Loucy (cell line): ENCODE measurements around the gene FGD6.

Experiments
- H2AFZ ChIP-seq: fragments of 200-600 bp; sonication (generic); 2 replicates; pipeline ENCODE4 v1.6.0; 2016; ENCODE audit warnings: antibody characterized with exemption, mild to moderate bottlenecking, low read length, moderate library complexity
- H3F3A ChIP-seq: fragments of 200-600 bp; 2 replicates; pipeline ENCODE4 v1.6.0; 2016; ENCODE audit warnings: antibody characterized with exemption, low read depth, mild to moderate bottlenecking
- H3K27me3 ChIP-seq: fragments of 200-600 bp; sonication (generic); 2 replicates; pipeline ENCODE4 v1.6.1; 2014; ENCODE audit warnings: low read length, mild to moderate bottlenecking; ENCODE audit not compliant: insufficient read depth, poor library complexity, severe bottlenecking
- H3K36me3 ChIP-seq: fragments of 200-600 bp; sonication (generic); 2 replicates; pipeline ENCODE4 v1.6.1; 2016; ENCODE audit warnings: low read length; ENCODE audit not compliant: insufficient read depth
- H3K4me1 ChIP-seq: fragments of 200-600 bp; sonication (generic); 2 replicates; pipeline ENCODE4 v1.5.1; 2014; ENCODE audit warnings: low read length, mild to moderate bottlenecking; ENCODE audit not compliant: insufficient read depth, poor library complexity, severe bottlenecking
- H3K4me2 ChIP-seq: fragments of 200-600 bp; sonication (generic); 2 replicates; pipeline ENCODE4 v1.6.0; 2014; ENCODE audit warnings: antibody characterized with exemption, low read length, low read depth, mild to moderate bottlenecking; ENCODE audit not compliant: poor library complexity, severe bottlenecking
- H3K4me3 ChIP-seq: fragments of 200-600 bp; sonication (generic); 2 replicates; pipeline ENCODE4 v1.5.1; 2014; ENCODE audit warnings: low read length, mild to moderate bottlenecking, mixed read lengths; ENCODE audit not compliant: poor library complexity, severe bottlenecking
- H3K79me2 ChIP-seq: fragments of 200-600 bp; sonication (generic); 2 replicates; pipeline ENCODE4 v1.6.1; 2014; ENCODE audit warnings: low read length; ENCODE audit not compliant: insufficient read depth
- H3K9ac ChIP-seq: fragments of 200-600 bp; sonication (generic); 2 replicates; pipeline ENCODE4 v1.6.0; 2014; ENCODE audit warnings: mild to moderate bottlenecking, low read depth, low read length, moderate library complexity; ENCODE audit not compliant: poor library complexity, severe bottlenecking
- H3K9me2 ChIP-seq: fragments of 200-600 bp; sonication (generic); replicated peaks from 2 replicates; pipeline ENCODE4 v1.6.1; 2016; ENCODE audit warnings: low read depth, low read length, mixed read lengths
- H3K9me3 ChIP-seq: fragments of 200-600 bp; sonication (generic); 2 replicates; pipeline ENCODE4 v1.6.1; 2014; ENCODE audit warnings: mild to moderate bottlenecking, antibody characterized with exemption, low read length, low read depth; ENCODE audit not compliant: insufficient read depth
- H4K20me1 ChIP-seq: fragments of 200-600 bp; sonication (generic); 2 replicates; pipeline ENCODE4 v1.6.0; 2014; ENCODE audit warnings: antibody characterized with exemption, low read length, mild to moderate bottlenecking; ENCODE audit not compliant: insufficient read depth, poor library complexity, severe bottlenecking
- EZH2phosphoT487 ChIP-seq: fragments of 200-600 bp; IDR thresholded peaks from 2 replicates; pipeline ENCODE4 v1.6.1; 2018; ENCODE audit warnings: antibody characterized with exemption, mild to moderate bottlenecking, moderate library complexity, borderline replicate concordance
- TF ChIP-seq, protein P1 (sequence below): fragments of 200-600 bp; sonication (generic); conservative IDR thresholded peaks from 2 replicates; pipeline ENCODE4 v1.5.1; 2014; ENCODE audit warnings: mild to moderate bottlenecking, antibody characterized with exemption, low read length

FGD6 gene

DNA sequence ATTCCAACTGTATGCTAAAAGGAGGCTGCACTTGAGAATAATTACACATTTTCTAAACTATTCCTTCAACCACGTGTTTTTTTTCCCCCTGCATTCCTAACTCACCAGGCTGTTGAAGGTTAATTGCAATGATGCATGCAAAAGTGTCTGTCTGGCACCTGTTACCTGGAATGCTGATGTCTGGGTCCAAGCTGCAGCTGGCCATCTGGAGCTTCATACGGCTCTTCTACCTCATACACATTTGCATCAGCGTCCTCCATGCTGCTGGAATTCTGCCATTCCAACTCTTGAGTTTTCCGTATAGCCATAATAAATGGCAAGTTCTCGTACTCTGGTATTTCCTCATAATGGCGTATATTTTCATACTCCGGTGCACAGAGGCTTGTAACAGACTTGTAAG is 8.6 kb downstream of the FGD6 start:
- H3K9ac ChIP-seq: no peak overlapping the region
- peaks cover 34% of the 10 kb centered on the region for H3K4me1 ChIP-seq
- H3K36me3 ChIP-seq: no peaks in the 10 kb centered on the region

DNA sequence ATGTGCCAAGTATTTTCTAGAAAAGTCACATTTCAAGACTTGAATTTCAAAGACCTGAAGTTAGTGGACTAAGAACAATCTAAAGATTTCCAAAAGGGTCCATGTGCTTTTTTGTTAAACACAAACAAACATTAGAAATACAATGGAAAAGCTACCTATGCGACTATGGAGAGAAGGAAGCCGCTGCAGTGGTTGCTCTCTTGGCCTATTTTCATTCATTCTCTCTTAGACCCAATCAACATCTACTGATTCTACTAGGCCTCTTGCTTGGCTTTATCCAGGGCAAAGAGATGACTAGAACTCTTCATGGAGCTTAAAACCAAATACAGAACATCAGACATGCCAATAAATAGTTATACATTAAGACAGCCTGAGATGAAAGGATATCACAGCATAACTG is 9.9 kb downstream of the FGD6 start:
- no peaks in the 10 kb centered on the region for H3F3A ChIP-seq
- H3K9me3 ChIP-seq: no peaks in the 10 kb centered on the region
- no peaks in the 10 kb centered on the region for H4K20me1 ChIP-seq
- peaks cover 43% of the 10 kb centered on the region for H3K4me1 ChIP-seq
- H2AFZ ChIP-seq: no peak overlapping the region
- H3K9me2 ChIP-seq: no peaks in the 10 kb centered on the region
- H3K36me3 ChIP-seq: no peaks in the 10 kb centered on the region
- H3K9ac ChIP-seq: no peak overlapping the region
- H3K4me3 ChIP-seq: no peak overlapping the region
- TF ChIP-seq, protein P1, sequence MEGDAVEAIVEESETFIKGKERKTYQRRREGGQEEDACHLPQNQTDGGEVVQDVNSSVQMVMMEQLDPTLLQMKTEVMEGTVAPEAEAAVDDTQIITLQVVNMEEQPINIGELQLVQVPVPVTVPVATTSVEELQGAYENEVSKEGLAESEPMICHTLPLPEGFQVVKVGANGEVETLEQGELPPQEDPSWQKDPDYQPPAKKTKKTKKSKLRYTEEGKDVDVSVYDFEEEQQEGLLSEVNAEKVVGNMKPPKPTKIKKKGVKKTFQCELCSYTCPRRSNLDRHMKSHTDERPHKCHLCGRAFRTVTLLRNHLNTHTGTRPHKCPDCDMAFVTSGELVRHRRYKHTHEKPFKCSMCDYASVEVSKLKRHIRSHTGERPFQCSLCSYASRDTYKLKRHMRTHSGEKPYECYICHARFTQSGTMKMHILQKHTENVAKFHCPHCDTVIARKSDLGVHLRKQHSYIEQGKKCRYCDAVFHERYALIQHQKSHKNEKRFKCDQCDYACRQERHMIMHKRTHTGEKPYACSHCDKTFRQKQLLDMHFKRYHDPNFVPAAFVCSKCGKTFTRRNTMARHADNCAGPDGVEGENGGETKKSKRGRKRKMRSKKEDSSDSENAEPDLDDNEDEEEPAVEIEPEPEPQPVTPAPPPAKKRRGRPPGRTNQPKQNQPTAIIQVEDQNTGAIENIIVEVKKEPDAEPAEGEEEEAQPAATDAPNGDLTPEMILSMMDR: no peak
- no peak for TF ChIP-seq EZH2phosphoT487
- H3K4me2 ChIP-seq: no peak overlapping the region
- no peaks in the 10 kb centered on the region for H3K79me2 ChIP-seq
- no peaks in the 10 kb centered on the region for H3K27me3 ChIP-seq

More for the DNA sequence above, 8.6 kb downstream of the FGD6 start:
- Histone ChIP-seq H3K4me2 (no peak overlapping the region), H3K9me3 (no peaks in the 10 kb centered on the region), H3K79me2 (peaks cover 5% of the 10 kb centered on the region; the same call in 1 of the 2 replicates), H3K4me3 (no peak overlapping the region), H2AFZ (no peak overlapping the region), H3K27me3 (no peaks in the 10 kb centered on the region), H4K20me1 (no peaks in the 10 kb centered on the region), H3F3A (no peaks in the 10 kb centered on the region), H3K9me2 (no peaks in the 10 kb centered on the region)
- TF ChIP-seq, protein P1: no peak
- no peak for TF ChIP-seq EZH2phosphoT487

DNA sequence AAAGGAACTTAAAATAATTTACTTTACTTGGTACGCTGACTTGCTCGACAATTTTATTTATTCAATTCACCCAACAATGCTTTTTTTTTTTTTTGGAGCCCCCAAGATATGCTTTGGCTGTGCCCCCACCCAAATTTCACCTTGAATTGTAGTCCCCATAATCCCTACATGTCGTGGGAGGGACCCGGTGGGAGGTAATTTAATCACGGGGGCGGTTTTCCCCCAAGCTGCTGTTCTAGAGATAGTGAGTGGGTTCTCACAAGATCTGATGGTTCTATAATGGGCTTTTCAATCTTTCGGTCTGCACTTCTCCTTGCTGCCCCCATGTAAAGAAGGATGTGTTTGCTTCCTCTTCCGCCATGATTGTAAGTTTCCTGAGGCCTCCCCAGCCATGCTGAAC is 10.4 kb downstream of the FGD6 start:
- Histone ChIP-seq H3K4me3 (no peak overlapping the region), H3K4me1 (peaks cover 46% of the 10 kb centered on the region), H3K9me2 (no peaks in the 10 kb centered on the region), H3K79me2 (no peaks in the 10 kb centered on the region), H3F3A (no peaks in the 10 kb centered on the region), H3K9me3 (no peaks in the 10 kb centered on the region), H2AFZ (no peak overlapping the region), H3K27me3 (no peaks in the 10 kb centered on the region), H3K4me2 (no peak overlapping the region), H3K9ac (no peak overlapping the region), H4K20me1 (no peaks in the 10 kb centered on the region), H3K36me3 (no peaks in the 10 kb centered on the region)
- TF ChIP-seq, protein P1: no peak
- no peak for TF ChIP-seq EZH2phosphoT487
